Limb (tissue), 2 donors: ENCODE results near the gene RFX2.
"Not testable (repeated sequence)": the region's sequence is repeated elsewhere in the genome, so short reads cannot be mapped to it uniquely, and the experiment has no call there.

Source experiments
- DNase-seq, 2 donors: peaks; one replicate each; pipeline ENCODE4 v3.0.0-alpha.2; 2016; ENCODE audit errors: extremely low spot score in 2 of 2

The RFX2 gene

GRCh38 chr19:5974721-5975387 is 135.4 kb downstream of the RFX2 start:
- DNase-seq = no peak

- no peak for DNase-seq
These were observed 136.2 kb downstream of the RFX2 start for GRCh38 chr19:5973867-5974635.

DNA sequence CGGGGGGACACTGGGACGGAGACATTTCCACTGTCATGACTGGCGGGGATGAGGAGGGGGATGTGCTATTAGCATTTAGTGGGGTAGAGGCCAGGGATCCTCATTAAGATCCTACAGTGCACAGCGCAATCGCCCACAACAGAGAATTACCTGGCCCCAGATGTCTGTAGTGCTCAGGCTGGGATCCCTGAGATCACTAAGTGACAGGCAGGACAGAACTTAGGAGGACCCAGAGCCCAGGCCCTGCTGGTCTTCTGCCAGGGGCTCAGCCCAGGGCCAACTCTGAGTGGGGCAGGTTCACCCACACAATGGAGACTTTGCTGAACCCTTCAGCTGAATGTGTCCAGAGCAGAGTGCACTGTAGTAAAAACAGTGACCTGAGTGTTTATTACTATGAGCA is 136.9 kb downstream of the RFX2 start:
- DNase-seq = no peak

GRCh38 chr19:5972355-5972731 is 138.0 kb downstream of the RFX2 start:
- no peak for DNase-seq

- DNase-seq = no peak
These were observed 138.5 kb downstream of the RFX2 start for GRCh38 chr19:5971714-5972354.

- DNase-seq = no peak
These were observed 140.8 kb downstream of the RFX2 start for GRCh38 chr19:5969476-5969875.

GRCh38 chr19:5968431-5969373 is 141.6 kb downstream of the RFX2 start:
- DNase-seq = no peak

- peak; percentile 79 to 85 for DNase-seq
These were observed 142.3 kb downstream of the RFX2 start for GRCh38 chr19:5967994-5968430.

DNA sequence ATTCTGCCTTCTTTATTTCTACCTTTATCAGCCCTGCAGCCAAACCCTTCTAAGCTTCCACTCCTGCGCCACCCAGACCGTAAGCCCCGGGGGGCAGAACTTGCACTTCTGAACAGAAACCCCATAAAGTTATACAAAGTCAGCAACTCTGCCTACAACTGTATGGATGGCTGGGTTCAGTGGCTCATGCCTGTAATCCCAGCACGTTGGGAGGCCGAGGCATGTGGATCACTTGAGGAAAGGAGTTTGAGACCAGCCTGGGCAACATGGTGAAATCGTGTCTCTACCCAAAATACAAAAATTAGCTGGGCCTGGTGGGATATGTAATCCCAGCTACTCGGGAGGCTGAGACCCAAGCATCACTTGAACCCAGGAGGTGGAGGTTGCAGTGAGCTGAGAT is 142.7 kb downstream of the RFX2 start:
- no peak for DNase-seq

DNA sequence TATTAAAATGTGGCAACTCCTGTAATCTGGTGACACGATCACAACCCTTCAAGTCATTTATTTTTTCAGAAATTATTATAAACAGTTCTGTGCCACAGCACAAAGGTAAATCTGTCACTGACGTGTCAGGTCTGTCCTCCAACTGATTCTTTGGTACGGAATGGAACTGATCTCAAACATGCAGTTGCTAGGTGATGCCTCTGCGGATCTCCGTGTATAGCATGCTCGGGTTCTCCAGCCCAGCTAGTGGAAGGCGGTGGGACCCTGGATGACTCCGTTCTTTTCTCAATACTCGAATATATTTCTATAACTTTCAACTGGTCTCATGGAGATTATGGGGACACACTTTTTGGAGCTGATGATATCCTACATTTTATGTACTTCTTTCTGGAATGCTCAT is 143.4 kb downstream of the RFX2 start:
- no peak for DNase-seq

- no peak for DNase-seq
These were observed 144.1 kb downstream of the RFX2 start for GRCh38 chr19:5966215-5966614.

- DNase-seq = no peak
These were observed 145.3 kb downstream of the RFX2 start for GRCh38 chr19:5964816-5965565.

DNA sequence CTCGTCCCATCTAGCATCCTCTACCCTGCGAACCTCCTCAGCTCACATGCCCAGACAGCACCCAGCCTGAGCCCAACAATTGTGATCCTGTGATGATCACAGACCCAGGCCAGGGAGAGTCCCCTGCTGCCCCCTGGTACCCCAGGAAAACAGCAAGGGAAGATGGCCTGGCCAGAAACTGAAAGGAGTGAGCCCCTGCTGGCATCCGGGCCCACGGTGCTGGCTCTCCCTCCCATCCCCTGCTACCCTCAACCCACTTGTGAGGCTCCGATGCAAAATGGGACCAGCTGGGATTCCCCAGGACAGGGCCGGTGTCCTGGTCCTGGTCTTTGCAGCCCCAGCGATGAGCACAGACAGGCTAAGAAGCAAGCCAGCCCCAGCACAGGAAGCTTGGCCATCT is 146.4 kb downstream of the RFX2 start:
- no peak for DNase-seq

DNA sequence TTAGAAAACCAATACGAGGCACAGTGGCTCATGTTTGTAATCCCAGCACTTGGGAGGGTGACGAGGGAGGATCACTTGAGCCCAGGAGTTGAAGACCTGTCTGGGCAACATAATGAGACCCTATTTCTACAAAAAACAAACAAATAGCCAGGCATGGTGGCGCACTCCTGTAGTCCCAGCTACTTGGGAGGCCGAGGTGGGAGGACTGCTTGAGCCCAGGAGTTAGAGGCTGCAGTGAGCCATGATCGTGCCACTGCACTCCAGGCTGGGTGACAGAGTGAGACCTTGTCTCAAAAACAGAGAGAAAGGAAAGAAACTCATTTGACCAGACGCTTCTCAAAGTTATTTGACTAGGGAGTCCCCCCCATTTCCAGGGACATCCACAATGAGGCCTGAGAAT is 147.0 kb downstream of the RFX2 start:
- not testable (repeated sequence) for DNase-seq

GRCh38 chr19:5961969-5962945 is 148.0 kb downstream of the RFX2 start:
- DNase-seq = no peak

GRCh38 chr19:5961641-5961968 is 148.7 kb downstream of the RFX2 start:
- DNase-seq = not testable (repeated sequence)

GRCh38 chr19:5960005-5961001 is 150.0 kb downstream of the RFX2 start:
- no peak for DNase-seq

GRCh38 chr19:5959260-5960004 is 150.9 kb downstream of the RFX2 start:
- no peak for DNase-seq
